Measurements from ENCODE around the gene PLEKHO1.
"Not testable (repeated sequence)": the region's sequence is repeated elsewhere in the genome, so short reads cannot be mapped to it uniquely, and the experiment has no call there.

PLEKHO1 gene

GRCh38 chr1:150149271-150150132 is at the start of gene PLEKHO1:
Gene PLEKHO1, plus strand, starts transcription at chr1:150149916. Its CDS starts 342 bp downstream, at chr1:150150258.
- peak; percentile 85 for DNase-seq

GRCh38 chr1:150102986-150103385 is 46.7 kb upstream of the PLEKHO1 start:
- DNase-seq: no peak

- no peak for DNase-seq
Observed at GRCh38 chr1:150106341-150106740, 43.4 kb upstream of the PLEKHO1 start.

GRCh38 chr1:150109586-150109985 is 40.1 kb upstream of the PLEKHO1 start:
- no peak for DNase-seq

GRCh38 chr1:150110116-150110515 is 39.6 kb upstream of the PLEKHO1 start:
- no peak for DNase-seq

- DNase-seq: no peak
Observed at GRCh38 chr1:150111670-150112069, 38.0 kb upstream of the PLEKHO1 start.

- DNase-seq: no peak
Observed at GRCh38 chr1:150115121-150115520, 34.6 kb upstream of the PLEKHO1 start.

GRCh38 chr1:150118716-150119115 is 31.0 kb upstream of the PLEKHO1 start:
- no peak for DNase-seq

- no peak for DNase-seq
Observed at GRCh38 chr1:150121236-150121862, 28.4 kb upstream of the PLEKHO1 start.

GRCh38 chr1:150126811-150127210 is 22.9 kb upstream of the PLEKHO1 start:
- DNase-seq: no peak

- DNase-seq: no peak
Observed at GRCh38 chr1:150127464-150127863, 22.3 kb upstream of the PLEKHO1 start.

GRCh38 chr1:150127868-150128267 is 21.8 kb upstream of the PLEKHO1 start:
- peak; percentile 68 for DNase-seq

- no peak for DNase-seq
Observed at GRCh38 chr1:150132372-150132771, 17.3 kb upstream of the PLEKHO1 start.

GRCh38 chr1:150134537-150134936 is 15.2 kb upstream of the PLEKHO1 start:
- DNase-seq: no peak

- not testable (repeated sequence) for DNase-seq
Observed at GRCh38 chr1:150135400-150135799, 14.3 kb upstream of the PLEKHO1 start.

GRCh38 chr1:150138044-150138443 is 11.7 kb upstream of the PLEKHO1 start:
- DNase-seq: no peak

- DNase-seq: no peak
Observed at GRCh38 chr1:150141452-150141851, 8.3 kb upstream of the PLEKHO1 start.

- DNase-seq: no peak
Observed at GRCh38 chr1:150142083-150142482, 7.6 kb upstream of the PLEKHO1 start.

GRCh38 chr1:150144606-150145005 is 5.1 kb upstream of the PLEKHO1 start:
- no peak for DNase-seq

- DNase-seq: not testable (repeated sequence)
Observed at GRCh38 chr1:150146016-150146415, 3.7 kb upstream of the PLEKHO1 start.

GRCh38 chr1:150146849-150147542 is 2.7 kb upstream of the PLEKHO1 start:
- no peak for DNase-seq

- no peak for DNase-seq
Observed at GRCh38 chr1:150148837-150149270, 862 bp upstream of the PLEKHO1 start.

All from activated CD8-positive, alpha-beta memory T cell treated with anti-CD3 and anti-CD28 coated beads, Interleukin-2, amount 50 U/mL, for 48 hours (primary cell).